ENCODE data around the gene SLC26A11.
A peak's percentile ranks its signal among the peaks of the same experiment; 100 is the strongest.
"Not testable (repeated sequence)": the region's sequence is repeated elsewhere in the genome, so short reads cannot be mapped to it uniquely, and the experiment has no call there.

The SLC26A11 gene

GRCh38 chr17:80198144-80198661 is 22.0 kb upstream of the SLC26A11 start:
- DNase-seq = peak; percentile 34

GRCh38 chr17:80199295-80199694 is 20.9 kb upstream of the SLC26A11 start:
- not testable (repeated sequence) for DNase-seq

DNA sequence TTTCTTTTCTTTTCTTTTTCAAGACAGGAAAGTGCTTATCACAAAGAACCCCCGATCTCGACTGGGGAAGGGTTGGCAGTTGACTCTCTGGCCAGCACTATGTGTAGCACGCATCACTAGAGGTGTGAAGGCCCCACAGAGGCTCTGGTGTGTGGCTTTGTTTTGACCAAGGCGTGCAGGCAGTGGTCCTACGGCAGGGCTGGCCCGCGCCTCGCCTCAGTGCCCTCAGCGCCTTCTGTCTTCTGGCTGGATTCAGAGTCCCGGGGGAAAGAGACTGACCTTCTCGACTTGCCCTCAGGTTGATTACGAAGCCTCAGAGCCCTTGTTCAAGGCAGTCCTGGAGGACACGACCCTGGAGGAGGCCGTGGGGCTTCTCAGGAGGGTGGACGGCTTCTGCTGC is 18.8 kb upstream of the SLC26A11 start:
- no peak for DNase-seq

- DNase-seq = no peak
These were observed 18.0 kb upstream of the SLC26A11 start for GRCh38 chr17:80202197-80202596.

- no peak for DNase-seq
These were observed 16.7 kb upstream of the SLC26A11 start for GRCh38 chr17:80203471-80203963.

- no peak for DNase-seq
These were observed 15.4 kb upstream of the SLC26A11 start for GRCh38 chr17:80204626-80205468.

- DNase-seq = no peak
These were observed 14.4 kb upstream of the SLC26A11 start for GRCh38 chr17:80205811-80206210.

- DNase-seq = no peak
These were observed 12.2 kb upstream of the SLC26A11 start for GRCh38 chr17:80208050-80208449.

- no peak for DNase-seq
These were observed 10.5 kb upstream of the SLC26A11 start for GRCh38 chr17:80209765-80210164.

GRCh38 chr17:80210348-80211108 is 9.7 kb upstream of the SLC26A11 start:
- no peak for DNase-seq

- DNase-seq = no peak
These were observed 8.1 kb upstream of the SLC26A11 start for GRCh38 chr17:80212109-80212508.

DNA sequence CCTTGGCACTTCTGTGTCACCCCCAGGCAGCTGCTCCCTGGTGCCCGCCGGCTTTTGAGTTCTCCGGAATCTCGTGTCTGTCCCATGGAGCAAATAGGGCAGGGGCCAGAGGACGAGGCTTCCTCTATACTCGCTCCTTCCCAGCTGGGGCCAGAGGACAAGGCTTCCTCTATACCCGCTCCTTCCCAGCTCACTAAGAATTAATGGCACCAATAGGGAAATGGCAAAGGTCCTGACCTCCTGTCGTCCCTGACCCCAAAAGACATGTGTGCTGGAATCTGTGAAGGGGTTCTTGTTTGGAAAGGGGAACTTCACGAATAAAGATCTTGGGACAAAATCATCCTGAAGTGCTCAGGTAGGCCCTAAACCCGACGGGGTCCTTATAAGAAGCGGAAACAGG is 7.7 kb upstream of the SLC26A11 start:
- DNase-seq = no peak

GRCh38 chr17:80212962-80213642 is 7.1 kb upstream of the SLC26A11 start:
- no peak for DNase-seq

DNA sequence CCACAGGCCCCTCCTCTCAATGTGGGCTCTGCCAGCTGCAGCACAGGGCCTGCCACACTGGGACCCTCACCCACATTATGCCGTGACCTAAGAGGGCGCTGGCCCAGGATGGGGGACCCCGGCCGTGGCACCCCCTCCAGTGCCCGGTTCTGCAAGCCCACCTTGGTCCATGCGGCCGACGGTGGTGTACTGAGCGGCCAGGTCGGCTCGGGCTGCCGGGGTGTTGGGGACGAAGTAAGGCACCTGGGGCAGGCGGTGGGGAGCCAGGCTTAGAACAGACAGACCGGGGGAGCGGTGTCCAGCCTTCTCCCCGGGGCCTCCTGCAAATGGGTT is 6.6 kb upstream of the SLC26A11 start:
- no peak for DNase-seq

DNA sequence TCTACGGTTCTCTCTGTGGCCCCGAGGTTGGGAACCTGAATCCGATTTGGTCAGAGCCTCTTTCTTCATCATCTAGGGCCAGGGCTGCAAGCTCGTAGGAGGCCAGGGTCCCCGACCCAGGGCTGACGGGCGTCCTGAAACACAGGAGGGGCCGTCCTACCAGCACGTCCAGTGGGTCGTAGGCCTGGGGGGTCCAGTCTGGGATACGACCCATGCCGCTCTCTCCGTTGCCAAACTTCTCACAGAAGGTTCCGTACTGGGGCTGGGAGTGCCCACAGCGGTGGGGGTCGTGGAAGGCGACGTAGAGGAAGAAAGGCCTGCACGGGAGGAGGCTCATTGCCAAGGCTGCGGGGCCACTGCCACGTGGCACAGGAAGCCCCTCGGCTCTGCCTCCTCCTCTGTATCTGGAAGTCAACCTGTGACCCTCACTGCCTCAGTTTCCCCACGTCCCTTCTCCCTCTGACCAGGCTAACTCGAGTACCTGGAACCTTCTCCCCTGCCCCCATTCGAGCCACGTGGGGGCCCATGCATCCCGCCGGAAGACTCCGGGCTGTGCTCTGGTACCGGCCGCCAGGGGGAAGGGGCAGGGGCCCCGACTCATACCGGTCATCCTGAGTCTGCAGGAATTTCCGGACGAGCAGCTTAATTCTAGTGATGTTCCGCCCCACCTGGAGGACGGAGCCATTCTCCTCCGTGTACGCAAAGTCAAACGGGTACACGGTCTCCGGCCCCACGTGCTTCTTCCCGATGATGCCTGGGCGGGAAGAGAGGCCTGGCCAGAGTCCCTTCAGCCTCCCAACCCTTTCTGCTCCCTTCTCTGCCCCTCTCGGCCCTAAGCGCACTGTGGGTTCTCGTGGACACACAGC is 6.0 kb upstream of the SLC26A11 start:
- no peak for DNase-seq

DNA sequence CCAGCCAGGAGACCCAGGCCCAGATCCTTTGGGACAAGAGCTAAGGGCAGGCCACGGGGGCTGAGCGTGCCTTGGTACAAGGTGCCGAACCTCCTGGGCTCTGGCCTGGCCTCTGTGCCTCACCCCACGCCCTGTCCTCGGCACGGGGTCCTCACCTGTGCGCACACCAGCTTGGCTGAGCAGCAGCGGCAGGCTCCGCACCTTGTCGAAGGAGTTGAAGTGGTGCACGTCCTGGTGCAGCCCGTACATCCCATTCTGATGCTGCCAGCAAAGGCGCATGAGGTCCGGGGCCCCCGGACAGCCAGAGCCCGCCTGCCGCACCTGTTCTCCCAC is 5.4 kb upstream of the SLC26A11 start:
- no peak for DNase-seq

DNA sequence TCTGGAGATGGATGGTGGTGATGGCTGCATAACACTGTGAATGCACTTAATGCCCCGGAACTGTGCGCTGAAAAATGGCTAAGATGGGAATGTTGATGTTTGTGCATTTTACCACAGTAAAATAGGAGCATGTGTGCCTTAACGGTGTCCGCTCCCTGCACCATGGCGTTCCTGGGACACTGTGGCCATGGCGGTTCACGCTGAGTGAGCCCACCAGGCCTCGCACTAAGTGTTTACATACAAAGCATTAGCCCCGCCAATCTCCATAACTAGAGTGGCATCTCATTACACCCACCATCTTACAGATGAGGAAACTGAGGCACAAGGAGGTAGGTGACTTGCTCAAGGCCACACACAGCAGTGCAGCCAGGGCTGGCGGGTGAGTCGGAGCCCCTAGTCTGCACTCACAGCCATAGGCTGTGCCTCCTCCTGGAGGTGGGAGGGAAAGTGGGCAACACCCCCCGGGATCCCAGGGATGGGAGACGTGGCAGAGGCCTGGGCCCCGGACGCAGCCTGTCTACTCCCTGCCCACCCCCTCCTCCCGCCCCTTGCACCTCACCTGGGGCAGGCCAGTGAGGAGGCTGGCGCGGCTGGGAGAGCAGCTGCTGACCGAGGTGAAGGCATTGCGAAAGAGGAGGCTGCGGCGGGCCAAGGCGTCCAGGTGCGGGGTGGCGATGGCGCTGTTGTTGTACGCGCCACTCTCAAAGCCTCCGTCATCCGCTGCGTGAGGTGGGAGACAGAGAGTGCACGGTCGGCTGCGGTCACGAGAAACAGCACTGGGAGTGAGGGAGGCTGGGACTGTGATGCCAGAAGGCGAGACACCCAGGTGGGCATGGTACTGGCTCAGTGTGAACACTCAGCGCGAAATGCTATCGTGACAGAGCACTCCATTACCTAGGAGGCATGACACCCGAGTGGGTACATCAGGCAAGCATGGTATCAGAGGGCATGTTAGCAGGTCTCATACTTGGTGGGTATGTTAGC is 3.5 kb upstream of the SLC26A11 start:
- DNase-seq = peak; percentile 12

DNA sequence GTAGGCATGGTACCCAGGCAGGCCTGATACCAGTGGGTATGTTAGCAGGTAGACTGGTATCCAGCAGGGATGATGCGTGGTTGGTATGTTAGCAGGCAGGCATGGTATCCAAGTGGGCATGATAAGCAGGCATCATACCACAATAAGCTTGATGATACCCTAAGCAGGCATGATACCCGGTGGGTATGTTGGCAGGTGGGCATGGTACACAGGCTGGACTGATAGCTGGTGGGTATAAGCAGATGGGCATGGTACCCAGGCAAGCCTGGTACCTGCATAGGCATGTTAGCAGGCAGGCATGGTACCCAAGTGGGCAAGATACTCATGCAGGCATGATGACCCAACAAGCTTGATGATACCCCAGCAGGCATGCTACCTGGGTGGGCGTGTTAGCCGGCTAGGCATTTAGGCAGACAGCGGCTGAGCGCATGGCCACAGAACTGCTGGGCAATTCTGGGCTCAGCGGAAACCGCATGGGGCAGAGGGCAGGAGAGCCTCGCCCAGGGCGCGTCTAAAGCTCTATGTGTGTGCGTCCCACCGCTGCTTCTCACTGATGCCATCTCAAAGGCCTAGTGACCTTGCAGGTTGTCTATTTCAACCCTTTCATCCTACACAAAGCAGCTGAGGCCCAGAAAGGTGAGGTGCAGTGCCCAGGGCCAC is 2.4 kb upstream of the SLC26A11 start:
- DNase-seq = no peak

GRCh38 chr17:80218391-80218790 is 1.8 kb upstream of the SLC26A11 start:
- no peak for DNase-seq

DNA sequence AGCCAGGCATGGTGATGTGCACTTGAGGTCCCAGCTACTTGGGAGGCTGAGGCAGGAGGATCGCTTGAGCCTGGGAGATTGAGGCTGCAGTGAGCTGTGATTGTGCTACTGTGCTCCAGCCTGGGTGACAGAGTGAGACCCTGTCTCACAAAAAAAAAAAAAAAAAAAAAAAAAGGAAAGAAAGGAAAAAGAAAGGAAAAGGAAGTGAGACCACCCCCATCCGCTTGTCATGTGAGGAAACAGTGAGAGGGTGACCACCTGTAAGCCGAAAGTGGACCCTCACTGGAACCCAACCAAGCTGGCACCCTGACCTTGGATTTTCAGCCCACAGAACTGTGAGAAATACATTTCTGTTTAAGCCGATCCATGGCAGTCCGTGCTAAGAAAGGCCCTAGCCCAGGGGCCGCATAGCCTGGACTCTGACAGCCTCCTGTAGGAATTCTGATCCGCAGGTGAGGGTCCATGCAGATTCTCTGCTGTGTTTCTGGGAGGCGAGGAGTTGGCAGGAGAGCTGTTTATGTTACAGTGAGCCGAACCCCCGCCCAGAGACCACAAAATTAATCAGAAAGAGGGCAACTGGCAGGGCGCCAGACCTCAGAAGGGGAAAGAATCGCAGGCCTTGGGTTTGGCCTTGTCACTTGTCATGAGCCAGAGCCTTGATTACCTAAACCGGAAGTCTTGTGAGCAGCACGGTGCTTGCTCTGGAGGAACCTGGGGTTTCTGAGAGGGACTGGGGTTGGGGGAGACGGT is 1.0 kb upstream of the SLC26A11 start:
- DNase-seq = peak; percentile 17

Data from NCI-H510A treated with DMSO at 0.1 percent for 48 hours (cell line).